T-cell (primary cell): ENCODE data around the gene PDCD6IP. TPM values are rescaled to one million over a fixed set of nuclear protein-coding genes. Genes with fewer than 3 reads are reported as not detected.
"Not testable (repeated sequence)": the region's sequence is repeated elsewhere in the genome, so short reads cannot be mapped to it uniquely, and the experiment has no call there.

Experiments used
- ATAC-seq, 4 experiments: fragments of 200-7000 bp in 3 of 4; fragments of 150-1000 bp in 1 of 4; cut with Tn5 transposase; replicated peaks in 1 of 4; 1 replicate in 3 of 4; 2 replicates in 1 of 4; pipeline ENCODE4 v1.10.0; 2021; ENCODE audit warnings: moderate library complexity in 3 of 4, mild to moderate bottlenecking in 2 of 4, moderate number of reproducible peaks in 1 of 4
- CTCF ChIA-PET, 2 donors: fragments of 300-600 bp; sonication (Branson Sonifier 250); formaldehyde crosslinking; loops; one replicate each; lab custom pipeline; 2022; ENCODE audit warnings: antibody characterized with exemption in 2 of 2; lab: Charles Lee
- POLR2A ChIA-PET, 2 donors: fragments of 300-600 bp; sonication (Branson Sonifier 250); formaldehyde crosslinking; loops; one replicate each; lab custom pipeline; 2022; ENCODE audit warnings: antibody characterized with exemption in 2 of 2; lab: Charles Lee
- DNase-seq, 35 experiments: peaks; one replicate each; pipeline versions ENCODE4 v3.0.0 to v3.0.0-alpha.2; 2013 to 2023
- H3K27ac ChIP-seq: one replicate; pipeline ENCODE4 v1.5.1; 2013; ENCODE audit warnings: low read length
- H3K27me3 ChIP-seq, 2 experiments: replicated peaks in 1 of 2; 1 replicate in 1 of 2; 2 replicates in 1 of 2; pipeline versions ENCODE4 v1.6.1 to v1.7.0; 2013; ENCODE audit warnings: low read length in 1 of 2, mixed read lengths in 1 of 2; ENCODE audit not compliant: control insufficient read depth in 2 of 2, insufficient read depth in 2 of 2; ENCODE audit errors: extremely low read depth in 1 of 2
- H3K36me3 ChIP-seq, 2 donors: 1 replicate in 1 of 2; 2 replicates in 1 of 2; pipeline versions ENCODE4 v1.6.1 to v1.7.0; 2013; ENCODE audit warnings: low read length in 1 of 2; ENCODE audit not compliant: control insufficient read depth in 2 of 2, insufficient read depth in 1 of 2; ENCODE audit errors: extremely low read depth in 1 of 2
- H3K4me1 ChIP-seq, 2 experiments: 1 replicate in 1 of 2; 2 replicates in 1 of 2; pipeline versions ENCODE4 v1.6.1 to v1.7.0; 2013; ENCODE audit warnings: low read length in 2 of 2, mixed read lengths in 1 of 2; ENCODE audit not compliant: insufficient read depth in 2 of 2, control insufficient read depth in 1 of 2; ENCODE audit errors: extremely low read depth in 1 of 2
- H3K4me3 ChIP-seq, 2 donors: 1 replicate in 1 of 2; 2 replicates in 1 of 2; pipeline versions ENCODE4 v1.5.1 to v1.7.0; 2013; ENCODE audit warnings: mild to moderate bottlenecking in 2 of 2, low read length in 1 of 2, moderate library complexity in 1 of 2; ENCODE audit not compliant: control insufficient read depth in 1 of 2; ENCODE audit errors: extremely low read depth in 1 of 2
- H3K9me3 ChIP-seq: 2 replicates; pipeline ENCODE4 v1.7.0; 2013
- H3K27ac Mint-ChIP-seq, 2 donors: one replicate each; pipeline ENCODE4 v1.8.0; 2020 to 2021; ENCODE audit warnings: mild to moderate bottlenecking in 2 of 2, mixed read lengths in 2 of 2
- H3K27me3 Mint-ChIP-seq, 2 donors: one replicate each; pipeline ENCODE4 v1.8.0; 2021 to 2022; ENCODE audit warnings: mixed read lengths in 2 of 2
- H3K36me3 Mint-ChIP-seq: one replicate; pipeline ENCODE4 v1.8.0; 2021; ENCODE audit warnings: mixed read lengths
- H3K4me1 Mint-ChIP-seq, 3 donors: one replicate each; pipeline ENCODE4 v1.8.0; 2020 to 2022; ENCODE audit warnings: mixed read lengths in 3 of 3, mild to moderate bottlenecking in 1 of 3
- H3K4me3 Mint-ChIP-seq, 3 donors: one replicate each; pipeline ENCODE4 v1.8.0; 2020 to 2022; ENCODE audit warnings: mild to moderate bottlenecking in 3 of 3, mixed read lengths in 3 of 3, moderate library complexity in 3 of 3
- H3K9me3 Mint-ChIP-seq, 3 donors: one replicate each; pipeline ENCODE4 v1.8.0; 2020 to 2022; ENCODE audit warnings: mixed read lengths in 3 of 3
- WGBS: methylation state at CpG from one replicate; pipeline ENCODE4 v1.1.5; 2013; ENCODE audit warnings: missing lambda C conversion rate; ENCODE audit not compliant: insufficient coverage; 5-methylcytosine and 5-hydroxymethylcytosine counted together
- total RNA-seq, 35 experiments: library from RNA in 6 of 35; stranded (reverse) in 6 of 35; fragments of 120-200 nt in 1 of 35; gene quantifications; one replicate each; pipeline versions ENCODE4 v1.2.1 to v1.2.4 and lab custom pipeline; 2013 to 2026

PDCD6IP gene
- total RNA-seq, 5 donors from 2014 or later (not counting 1 experiment from before 2014, with no cell fraction given) = 139 to 216 (median 189) TPM

GRCh38 chr3:33781413-33781812 is 17.0 kb upstream of the PDCD6IP start:
- H3K9me3 Mint-ChIP-seq, H3K4me3 ChIP-seq, H3K36me3 ChIP-seq, H3K9me3 ChIP-seq, H3K4me3 Mint-ChIP-seq, POLR2A ChIA-PET, H3K4me1 Mint-ChIP-seq, H3K36me3 Mint-ChIP-seq, H3K27me3 ChIP-seq, H3K27me3 Mint-ChIP-seq, H3K27ac Mint-ChIP-seq, H3K4me1 ChIP-seq, DNase-seq, H3K27ac ChIP-seq, ATAC-seq: not testable (repeated sequence)
- CTCF ChIA-PET = interaction anchor here in 1 of 2 donors (0.6 kb wide), 1 partner anchor 9 kb away, joined by 5 read pairs; no protein-coding TSS in a partner anchor
- WGBS = 96% methylated on average over 4 of the region's 6 CpGs

- peaks cover 0 to 4% of the 10 kb centered on the region in 2 experiments for H3K4me1 ChIP-seq
- Mint-ChIP-seq H3K27me3 (peaks cover 0 to 12% of the 10 kb centered on the region in 2 donors), H3K36me3 (no peaks in the 10 kb centered on the region), H3K27ac (no peak overlapping the region), H3K4me1 (peaks cover 2 to 9% (median 8%) of the 10 kb centered on the region in 3 donors), H3K4me3 (peak overlapping the region in 1 of 3 donors; percentile 58), H3K9me3 (no peaks in the 10 kb centered on the region)
- H3K36me3 ChIP-seq = no peaks in the 10 kb centered on the region
- DNase-seq = no peak
- H3K27ac ChIP-seq = no peak overlapping the region
- peaks cover 0 to 9% of the 10 kb centered on the region in 2 experiments for H3K27me3 ChIP-seq
- WGBS = 100% methylated on average over 3 of the region's 7 CpGs
- H3K4me3 ChIP-seq = peak overlapping the region in 1 of 2 donors; percentile 33
- ChIA-PET POLR2A (interaction anchor here (0.5 to 1.0 kb wide), 5 partner anchors 12 to 1201 kb away, joined by 3 to 7 read pairs (median 4); partner anchors contain the start of gene PDCD6IP (in 1 of the 2)), CTCF (interaction anchor here (0.5 to 2.1 kb wide), 51 partner anchors 8 to 1560 kb away, joined by 3 to 46 read pairs (median 5); partner anchors contain the start of genes PDCD6IP (in 1 of the 2) and UBP1 (in 1 of the 2))
- no peaks in the 10 kb centered on the region for H3K9me3 ChIP-seq
- peak in 1 of 4 experiments; percentile 21 for ATAC-seq
Measured at GRCh38 chr3:33786565-33787327, 11.7 kb upstream of the PDCD6IP start.

- H3K27me3 ChIP-seq = peaks cover 0 to 9% of the 10 kb centered on the region in 2 experiments
- DNase-seq (peak; percentile 9 to 83 (median 48)), ATAC-seq (peak; percentile 93 to 97 (median 95))
- 17% methylated on average over 12 of the region's 15 CpGs for WGBS
- peaks cover 0 to 4% of the 10 kb centered on the region in 2 experiments for H3K4me1 ChIP-seq
- peak overlapping the region in 1 of 3 donors; percentile 58 for H3K4me3 Mint-ChIP-seq
- H3K4me3 ChIP-seq = peak overlapping the region in 1 of 2 donors; percentile 33
- no peaks in the 10 kb centered on the region for H3K9me3 ChIP-seq
- no peak overlapping the region for H3K27ac Mint-ChIP-seq
- peaks cover 2 to 9% (median 9%) of the 10 kb centered on the region in 3 donors for H3K4me1 Mint-ChIP-seq
- POLR2A ChIA-PET = interaction anchor here (0.5 to 1.0 kb wide), 4 partner anchors 11 to 99 kb away, joined by 3 to 12 read pairs (median 6); partner anchors contain the start of gene PDCD6IP (in 1 of the 2)
- H3K27ac ChIP-seq = no peak overlapping the region
- no peaks in the 10 kb centered on the region for H3K36me3 Mint-ChIP-seq
- CTCF ChIA-PET = interaction anchor here (0.5 to 2.1 kb wide), 44 partner anchors 9 to 1560 kb away, joined by 3 to 46 read pairs (median 5); partner anchors contain the start of genes PDCD6IP (in 1 of the 2) and UBP1 (in 1 of the 2)
- peaks cover under 1 to 12% of the 10 kb centered on the region in 2 donors for H3K27me3 Mint-ChIP-seq
- no peaks in the 10 kb centered on the region for H3K9me3 Mint-ChIP-seq
- no peaks in the 10 kb centered on the region for H3K36me3 ChIP-seq
Measured at GRCh38 chr3:33787328-33788009, 11.0 kb upstream of the PDCD6IP start.

- H3K4me3 ChIP-seq = no peak overlapping the region
Measured at GRCh38 chr3:33789183-33789954, 9.1 kb upstream of the PDCD6IP start.

GRCh38 chr3:33790091-33790490 is 8.3 kb upstream of the PDCD6IP start:
- Histone ChIP-seq H3K4me1 (peaks cover 0 to 4% of the 10 kb centered on the region in 2 experiments), H3K9me3 (no peaks in the 10 kb centered on the region), H3K4me3 (no peak overlapping the region), H3K36me3 (no peaks in the 10 kb centered on the region), H3K27ac (no peak overlapping the region), H3K27me3 (peaks cover 0 to 9% of the 10 kb centered on the region in 2 experiments)
- ChIA-PET POLR2A (no interaction called here), CTCF (interaction anchor here (0.6 to 1.5 kb wide), 3 partner anchors 12 to 659 kb away, joined by 3 to 5 read pairs (median 3); no protein-coding TSS in a partner anchor)
- DNase-seq (no peak), ATAC-seq (no peak)
- Mint-ChIP-seq H3K4me3 (no peak overlapping the region), H3K4me1 (peaks cover 2 to 9% (median 9%) of the 10 kb centered on the region in 3 donors), H3K36me3 (no peaks in the 10 kb centered on the region), H3K9me3 (no peaks in the 10 kb centered on the region), H3K27me3 (peaks cover 1 to 5% of the 10 kb centered on the region in 2 donors), H3K27ac (no peak overlapping the region)
- WGBS = 82% methylated on average over 3 of the region's 3 CpGs

More at GRCh38 chr3:33789183-33789954, 9.1 kb upstream of the PDCD6IP start:
- H3K4me1 ChIP-seq = peaks cover 0 to 4% of the 10 kb centered on the region in 2 experiments
- no peak overlapping the region for H3K27ac ChIP-seq
- Mint-ChIP-seq H3K27me3 (peaks cover 1 to 5% of the 10 kb centered on the region in 2 donors), H3K4me3 (no peak overlapping the region), H3K4me1 (peaks cover 2 to 9% (median 9%) of the 10 kb centered on the region in 3 donors), H3K9me3 (no peaks in the 10 kb centered on the region), H3K36me3 (no peaks in the 10 kb centered on the region), H3K27ac (no peak overlapping the region)
- WGBS = no CpG with 5 or more reads among the region's 4 CpGs
- H3K27me3 ChIP-seq = peaks cover 0 to 9% of the 10 kb centered on the region in 2 experiments
- H3K36me3 ChIP-seq = no peaks in the 10 kb centered on the region
- ATAC-seq (no peak), DNase-seq (no peak)
- ChIA-PET POLR2A (no interaction called here), CTCF (interaction anchor here (0.6 to 1.5 kb wide), 4 partner anchors 13 to 725 kb away, joined by 3 to 5 read pairs (median 4); no protein-coding TSS in a partner anchor)
- no peaks in the 10 kb centered on the region for H3K9me3 ChIP-seq
